HG03139 (cell line): ENCODE measurements around the gene DEAF1.
"Not testable (repeated sequence)": the region's sequence is repeated elsewhere in the genome, so short reads cannot be mapped to it uniquely, and the experiment has no call there.

Source experiments
- ATAC-seq: cut with Tn5 transposase; IDR thresholded peaks from one replicate; pipeline ENCODE4 v1.9.1; 2021; ENCODE audit not compliant: unreplicated experiment

DEAF1 gene

GRCh38 chr11:686451-687243 is 8.4 kb downstream of the DEAF1 start:
- ATAC-seq = no peak

GRCh38 chr11:680970-681369 is 14.1 kb downstream of the DEAF1 start:
- ATAC-seq = no peak

- no peak for ATAC-seq
Measured at GRCh38 chr11:680476-680875, 14.5 kb downstream of the DEAF1 start.

- ATAC-seq = no peak
Measured at GRCh38 chr11:679271-680207, 15.5 kb downstream of the DEAF1 start.

- ATAC-seq = no peak
Measured at GRCh38 chr11:678297-678696, 16.7 kb downstream of the DEAF1 start.

- ATAC-seq = no peak
Measured at GRCh38 chr11:674406-674805, 20.6 kb downstream of the DEAF1 start.

- no peak for ATAC-seq
Measured at GRCh38 chr11:673866-674265, 21.2 kb downstream of the DEAF1 start.

- ATAC-seq = no peak
Measured at GRCh38 chr11:665704-666281, 29.2 kb downstream of the DEAF1 start.

- ATAC-seq = no peak
Measured at GRCh38 chr11:665062-665703, 29.8 kb downstream of the DEAF1 start.

GRCh38 chr11:662689-663274 is 32.2 kb downstream of the DEAF1 start:
- no peak for ATAC-seq

- no peak for ATAC-seq
Measured at GRCh38 chr11:660681-661444, 34.2 kb downstream of the DEAF1 start.

- ATAC-seq = no peak
Measured at GRCh38 chr11:660281-660680, 34.7 kb downstream of the DEAF1 start.

- no peak for ATAC-seq
Measured at GRCh38 chr11:659532-660085, 35.4 kb downstream of the DEAF1 start.

GRCh38 chr11:657691-658126 is 37.3 kb downstream of the DEAF1 start:
- ATAC-seq = no peak

GRCh38 chr11:656866-657265 is 38.2 kb downstream of the DEAF1 start:
- no peak for ATAC-seq

GRCh38 chr11:656426-656825 is 38.6 kb downstream of the DEAF1 start:
- ATAC-seq = no peak

- no peak for ATAC-seq
Measured at GRCh38 chr11:655036-655726, 39.8 kb downstream of the DEAF1 start.

- not testable (repeated sequence) for ATAC-seq
Measured at GRCh38 chr11:654444-654843, 40.6 kb downstream of the DEAF1 start.

- no peak for ATAC-seq
Measured at GRCh38 chr11:653837-654236, 41.2 kb downstream of the DEAF1 start.
